Fibroblast of lung (primary cell): ENCODE data around the gene HPSE2. TPM values are rescaled to one million over a fixed set of nuclear protein-coding genes. Genes with fewer than 3 reads are reported as not detected.

ENCODE experiments used
- DNase-seq, 2 donors: peaks; one replicate each; pipeline versions ENCODE4 v3.0.0 to v3.0.0-alpha.2; 2010; ENCODE audit warnings: low read depth in 2 of 2
- H2AFZ ChIP-seq: 2 replicates; pipeline ENCODE4 v1.5.1; 2012; ENCODE audit warnings: low read length, control low read depth, inconsistent platforms
- H3K27ac ChIP-seq: 2 replicates; pipeline ENCODE4 v1.5.1; 2011; ENCODE audit warnings: low read length, control low read depth; ENCODE audit not compliant: insufficient read depth
- H3K27me3 ChIP-seq: 2 replicates; pipeline ENCODE4 v1.5.1; 2011; ENCODE audit warnings: mild to moderate bottlenecking, low read length; ENCODE audit not compliant: control insufficient read depth, insufficient read depth
- H3K36me3 ChIP-seq: 2 replicates; pipeline ENCODE4 v1.5.1; 2011; ENCODE audit warnings: low read length; ENCODE audit not compliant: control insufficient read depth, insufficient read depth
- H3K4me1 ChIP-seq: 2 replicates; pipeline ENCODE4 v1.5.1; 2011; ENCODE audit warnings: low read length; ENCODE audit not compliant: control insufficient read depth, insufficient read depth; ENCODE audit errors: extremely low read depth
- H3K4me2 ChIP-seq: 2 replicates; pipeline ENCODE4 v1.5.1; 2011; ENCODE audit warnings: low read length, control low read depth; ENCODE audit not compliant: insufficient read depth; ENCODE audit errors: extremely low read depth
- H3K4me3 ChIP-seq, 4 experiments: fragments of 200-600 bp in 1 of 4; sonication (generic) in 1 of 4; replicated peaks in 1 of 4; 2 replicates each; pipeline ENCODE4 v1.5.1; 2011 to 2016; ENCODE audit warnings: low read length in 4 of 4, low read depth in 3 of 4, mild to moderate bottlenecking in 3 of 4, control low read depth in 2 of 4, inconsistent platforms in 1 of 4, mixed read lengths in 1 of 4; ENCODE audit not compliant: insufficient read depth in 1 of 4; ENCODE audit errors: control extremely low read depth in 1 of 4
- H3K79me2 ChIP-seq: 2 replicates; pipeline ENCODE4 v1.5.1; 2012; ENCODE audit warnings: mild to moderate bottlenecking, low read length, inconsistent platforms; ENCODE audit not compliant: control insufficient read depth, insufficient read depth
- H3K9ac ChIP-seq: 2 replicates; pipeline ENCODE4 v1.5.1; 2011; ENCODE audit warnings: mild to moderate bottlenecking, low read length, control low read depth; ENCODE audit not compliant: insufficient read depth
- H3K9me3 ChIP-seq: 2 replicates; pipeline ENCODE4 v1.5.1; 2012; ENCODE audit warnings: low read depth, low read length; ENCODE audit not compliant: control insufficient read depth, insufficient read depth
- H4K20me1 ChIP-seq: 2 replicates; pipeline ENCODE4 v1.5.1; 2011; ENCODE audit warnings: low read length; ENCODE audit not compliant: control insufficient read depth, insufficient read depth; ENCODE audit errors: extremely low read depth
- CTCF ChIP-seq, 2 donors: IDR thresholded peaks in 1 of 2; conservative IDR thresholded peaks in 1 of 2; 1 replicate in 1 of 2; 2 replicates in 1 of 2; pipeline ENCODE4 v1.5.1; 2011 to 2012; ENCODE audit warnings: low read length in 2 of 2, control low read depth in 1 of 2, inconsistent platforms in 1 of 2, low read depth in 1 of 2, mild to moderate bottlenecking in 1 of 2
- EZH2 ChIP-seq: IDR thresholded peaks from 2 replicates; pipeline ENCODE4 v1.5.1; 2012; ENCODE audit warnings: low read length, control low read depth, mild to moderate bottlenecking; ENCODE audit errors: missing control alignments
- polyA plus RNA-seq, 2 donors: library from polyadenylated mRNA; depleted of rRNA in 1 of 2; stranded (reverse) in 1 of 2; unstranded in 1 of 2; fragments of >200 nt; gene quantifications; 2 replicates each; pipeline ENCODE4 v1.2.1, GENCODE V29; 2011 to 2012; ENCODE audit warnings: missing spikeins in 1 of 2
- total RNA-seq: library from RNA; depleted of rRNA; stranded (reverse); fragments of >200 nt; gene quantifications from 2 replicates; pipeline ENCODE4 v1.2.1, GENCODE V29; 2014

Gene HPSE2
- total and polyA plus RNA-seq, 2 donors (not counting 1 experiment from before 2014, with no cell fraction given), result 0.02 to 0.17 TPM

- Histone ChIP-seq H3K4me1 (no peaks in the 10 kb centered on the region), H4K20me1 (no peaks in the 10 kb centered on the region), H3K4me2 (no peak overlapping the region), H3K9ac (no peak overlapping the region), H3K27ac (no peak overlapping the region), H3K4me3 (no peak overlapping the region), H3K27me3 (no peaks in the 10 kb centered on the region), H2AFZ (no peak overlapping the region), H3K9me3 (no peaks in the 10 kb centered on the region), H3K79me2 (no peaks in the 10 kb centered on the region), H3K36me3 (no peaks in the 10 kb centered on the region)
- no peak for DNase-seq
- no peak for TF ChIP-seq EZH2
- TF ChIP-seq CTCF (conservative IDR thresholded peaks at IDR 0.05 in 1 of 2, IDR thresholded peaks at IDR 0.05 in 1 of 2; ENCODE audit: low read depth in 1 of 2, low read length in 2 of 2), result no peak
Measured at GRCh38 chr10:98478430-98479222, 757.0 kb downstream of the HPSE2 start.

- H3K9me3 ChIP-seq, result no peaks in the 10 kb centered on the region
- no peak overlapping the region for H3K4me3 ChIP-seq
- no peaks in the 10 kb centered on the region for H3K27me3 ChIP-seq
- H3K27ac ChIP-seq, result no peak overlapping the region
- no peaks in the 10 kb centered on the region for H4K20me1 ChIP-seq
- H3K4me2 ChIP-seq, result no peak overlapping the region
- TF ChIP-seq EZH2 (no peak), CTCF (conservative IDR thresholded peaks at IDR 0.05 in 1 of 2, IDR thresholded peaks at IDR 0.05 in 1 of 2; ENCODE audit: low read depth in 1 of 2, low read length in 2 of 2) (no peak)
- no peak overlapping the region for H3K9ac ChIP-seq
- DNase-seq, result no peak
- no peaks in the 10 kb centered on the region for H3K36me3 ChIP-seq
- H3K79me2 ChIP-seq, result no peaks in the 10 kb centered on the region
- H2AFZ ChIP-seq, result no peak overlapping the region
- H3K4me1 ChIP-seq, result no peaks in the 10 kb centered on the region
Measured at GRCh38 chr10:98477861-98478260, 757.8 kb downstream of the HPSE2 start.

GRCh38 chr10:98474628-98475027 lies 761.0 kb downstream of the HPSE2 start:
- no peaks in the 10 kb centered on the region for H3K4me1 ChIP-seq
- TF ChIP-seq EZH2 (no peak), CTCF (conservative IDR thresholded peaks at IDR 0.05 in 1 of 2, IDR thresholded peaks at IDR 0.05 in 1 of 2; ENCODE audit: low read depth in 1 of 2, low read length in 2 of 2) (no peak)
- H3K9ac ChIP-seq, result no peak overlapping the region
- no peaks in the 10 kb centered on the region for H3K9me3 ChIP-seq
- H3K27ac ChIP-seq, result no peak overlapping the region
- H3K4me3 ChIP-seq, result no peak overlapping the region
- H2AFZ ChIP-seq, result no peak overlapping the region
- no peak for DNase-seq
- H3K79me2 ChIP-seq, result no peaks in the 10 kb centered on the region
- H3K27me3 ChIP-seq, result peaks cover 2% of the 10 kb centered on the region
- H3K36me3 ChIP-seq, result no peaks in the 10 kb centered on the region
- H4K20me1 ChIP-seq, result no peaks in the 10 kb centered on the region
- no peak overlapping the region for H3K4me2 ChIP-seq
